H9 (cell line): ENCODE data around the gene MFRP. TPM values are rescaled to one million over a fixed set of nuclear protein-coding genes. Genes with fewer than 3 reads are reported as not detected.

ENCODE experiments used
- DNase-seq: peaks from one replicate; pipeline ENCODE4 v3.0.0-alpha.2; 2017
- H2AFZ ChIP-seq: one replicate; pipeline ENCODE4 v1.6.1; 2013; ENCODE audit warnings: mild to moderate bottlenecking, low read length, control low read depth, moderate library complexity
- H2AK5ac ChIP-seq: 2 replicates; pipeline ENCODE4 v1.6.1; 2013; ENCODE audit warnings: low read length, control low read depth, mixed read lengths; ENCODE audit not compliant: insufficient read length
- H2BK120ac ChIP-seq: one replicate; pipeline ENCODE4 v1.6.1; 2013; ENCODE audit warnings: low read depth, mild to moderate bottlenecking, low read length, control low read depth, inconsistent platforms; ENCODE audit not compliant: poor library complexity, severe bottlenecking
- H2BK12ac ChIP-seq: 2 replicates; pipeline ENCODE4 v1.6.1; 2013; ENCODE audit warnings: low read length, control low read depth, mixed read lengths, low read depth; ENCODE audit not compliant: insufficient read length
- H2BK15ac ChIP-seq: 2 replicates; pipeline ENCODE4 v1.6.1; 2013; ENCODE audit warnings: low read depth, low read length, control low read depth
- H2BK20ac ChIP-seq: one replicate; pipeline ENCODE4 v1.6.1; 2013; ENCODE audit warnings: low read depth, mild to moderate bottlenecking, low read length, control low read depth, inconsistent platforms; ENCODE audit not compliant: poor library complexity, severe bottlenecking
- H2BK5ac ChIP-seq: 2 replicates; pipeline ENCODE4 v1.6.1; 2013; ENCODE audit warnings: low read length, control low read depth, mixed read lengths; ENCODE audit not compliant: insufficient read length
- H3K14ac ChIP-seq: 2 replicates; pipeline ENCODE4 v1.6.1; 2013; ENCODE audit warnings: low read length, control low read depth; ENCODE audit not compliant: insufficient read depth
- H3K18ac ChIP-seq: 2 replicates; pipeline ENCODE4 v1.6.1; 2013; ENCODE audit warnings: low read depth, mild to moderate bottlenecking, mixed read lengths, low read length, control low read depth; ENCODE audit not compliant: insufficient read length
- H3K23ac ChIP-seq: 2 replicates; pipeline ENCODE4 v1.6.1; 2013; ENCODE audit warnings: low read length, control low read depth, mixed read lengths, low read depth; ENCODE audit not compliant: insufficient read length
- H3K23me2 ChIP-seq: 2 replicates; pipeline ENCODE4 v1.6.1; 2013; ENCODE audit warnings: low read depth, mild to moderate bottlenecking, mixed read lengths, low read length, control low read depth; ENCODE audit not compliant: insufficient read length, poor library complexity, severe bottlenecking
- H3K27ac ChIP-seq: 2 replicates; pipeline ENCODE4 v1.5.1; 2013; ENCODE audit warnings: low read length, control low read depth, mixed read lengths, low read depth; ENCODE audit not compliant: insufficient read length
- H3K27me3 ChIP-seq: 2 replicates; pipeline ENCODE4 v1.6.1; 2013; ENCODE audit warnings: low read length, control low read depth, inconsistent platforms; ENCODE audit not compliant: insufficient read depth
- H3K4ac ChIP-seq: 2 replicates; pipeline ENCODE4 v1.6.1; 2013; ENCODE audit warnings: low read depth, mild to moderate bottlenecking, control low read depth, inconsistent platforms, low read length, moderate library complexity
- H3K4me1 ChIP-seq: 2 replicates; pipeline ENCODE4 v1.6.1; 2013; ENCODE audit warnings: low read length, control low read depth, inconsistent platforms; ENCODE audit not compliant: insufficient read depth
- H3K4me2 ChIP-seq: 2 replicates; pipeline ENCODE4 v1.6.1; 2013; ENCODE audit warnings: low read length, control low read depth, mixed read lengths; ENCODE audit not compliant: insufficient read length, insufficient read depth
- H3K56ac ChIP-seq: 2 replicates; pipeline ENCODE4 v1.6.1; 2013; ENCODE audit warnings: low read depth, mild to moderate bottlenecking, mixed read lengths, low read length, control low read depth; ENCODE audit not compliant: insufficient read length
- H3K79me1 ChIP-seq: 2 replicates; pipeline ENCODE4 v1.6.1; 2013; ENCODE audit warnings: low read depth, mild to moderate bottlenecking, moderate library complexity, low read length, control low read depth, inconsistent platforms; ENCODE audit not compliant: insufficient read depth, poor library complexity, severe bottlenecking
- H3K79me2 ChIP-seq: 2 replicates; pipeline ENCODE4 v1.6.1; 2013; ENCODE audit warnings: low read length, control low read depth, inconsistent platforms; ENCODE audit not compliant: insufficient read depth
- H3K9ac ChIP-seq: 2 replicates; pipeline ENCODE4 v1.6.1; 2013; ENCODE audit warnings: low read length, control low read depth, mixed read lengths; ENCODE audit not compliant: insufficient read length; ENCODE audit errors: extremely low read depth
- H3K9me3 ChIP-seq: one replicate; pipeline ENCODE4 v1.6.1; 2013; ENCODE audit warnings: low read depth, low read length, inconsistent platforms; ENCODE audit not compliant: control insufficient read depth
- H3T11ph ChIP-seq: one replicate; pipeline ENCODE4 v1.6.1; 2013; ENCODE audit warnings: mild to moderate bottlenecking, low read length, control low read depth, inconsistent platforms
- H4K20me1 ChIP-seq: one replicate; pipeline ENCODE4 v1.6.1; 2013; ENCODE audit not compliant: control insufficient read depth, insufficient read length, insufficient read depth
- H4K5ac ChIP-seq: 2 replicates; pipeline ENCODE4 v1.6.1; 2013; ENCODE audit warnings: low read depth, mild to moderate bottlenecking, mixed read lengths, low read length, control low read depth; ENCODE audit not compliant: insufficient read length
- H4K8ac ChIP-seq: replicated peaks from 2 replicates; pipeline ENCODE4 v1.6.1; 2013; ENCODE audit warnings: low read length, control low read depth, mixed read lengths, low read depth; ENCODE audit not compliant: insufficient read length
- H4K91ac ChIP-seq: 2 replicates; pipeline ENCODE4 v1.6.1; 2013; ENCODE audit warnings: low read depth, mild to moderate bottlenecking, moderate library complexity, mixed read lengths, low read length, control low read depth; ENCODE audit not compliant: insufficient read length
- H3K27ac Mint-ChIP-seq, 3 experiments: 2 replicates in 2 of 3; 3 replicates in 1 of 3; pipeline ENCODE4 v1.8.0; 2020 to 2021; ENCODE audit warnings: mixed read lengths in 3 of 3, mild to moderate bottlenecking in 1 of 3, moderate library complexity in 1 of 3
- H3K27me3 Mint-ChIP-seq: 2 replicates; pipeline ENCODE4 v1.8.0; 2021; ENCODE audit warnings: low read depth, mild to moderate bottlenecking, moderate library complexity, mixed read lengths
- H3K36me3 Mint-ChIP-seq, 3 experiments: 2 replicates in 2 of 3; 3 replicates in 1 of 3; pipeline ENCODE4 v1.8.0; 2020 to 2021; ENCODE audit warnings: low read depth in 3 of 3, mixed read lengths in 3 of 3; ENCODE audit not compliant: insufficient read depth in 1 of 3
- H3K4me1 Mint-ChIP-seq, 2 experiments: 2 replicates each; pipeline ENCODE4 v1.8.0; 2020; ENCODE audit warnings: mixed read lengths in 2 of 2
- H3K4me3 Mint-ChIP-seq, 2 experiments: 2 replicates in 1 of 2; 3 replicates in 1 of 2; pipeline ENCODE4 v1.8.0; 2020 to 2021; ENCODE audit warnings: mild to moderate bottlenecking in 2 of 2, mixed read lengths in 2 of 2, moderate library complexity in 1 of 2
- H3K9me3 Mint-ChIP-seq, 2 experiments: 2 replicates in 1 of 2; 3 replicates in 1 of 2; pipeline ENCODE4 v1.8.0; 2020; ENCODE audit warnings: mild to moderate bottlenecking in 2 of 2, mixed read lengths in 2 of 2, moderate library complexity in 1 of 2
- CTCF ChIP-seq: fragments of 200-600 bp; sonication (generic); conservative IDR thresholded peaks from 3 replicates; pipeline ENCODE4 v1.8.0; 2021; ENCODE audit warnings: antibody characterized with exemption, mild to moderate bottlenecking
- WGBS: extraction: QIAGEN DNeasy Blood & Tissue Kit; methylation state at CpG from one replicate; pipeline ENCODE4 v1.1.7; 2013; ENCODE audit warnings: missing lambda C conversion rate, low lambda C conversion rate, mixed read lengths; ENCODE audit not compliant: insufficient read length; ENCODE audit errors: extremely low coverage; 5-methylcytosine and 5-hydroxymethylcytosine counted together
- total RNA-seq: library from RNA; stranded (reverse); gene quantifications from 2 replicates; pipeline ENCODE4 v1.2.1, GENCODE V29; 2021

Gene MFRP
- total RNA-seq, 1 experiment from 2014 or later: not detected

GRCh38 chr11:119338318-119338890, 8.1 kb downstream of the MFRP start:
- Mint-ChIP-seq H3K4me1 (peaks cover 46 to 70% of the 10 kb centered on the region in 2 experiments), H3K27ac (peak overlapping the region; percentile 58 to 94 (median 85); a peak in 5 of 7 replicates), H3K4me3 (peak overlapping the region; percentile 38 to 99), H3K36me3 (peaks cover 13 to 18% (median 15%) of the 10 kb centered on the region in 3 experiments), H3K27me3 (peaks cover 45% of the 10 kb centered on the region), H3K9me3 (no peaks in the 10 kb centered on the region; a peak in 1 of 5 replicates)
- H3K9me3 ChIP-seq: no peaks in the 10 kb centered on the region
- no peak overlapping the region for H2BK15ac ChIP-seq
- no peak overlapping the region for H3K4ac ChIP-seq
- peak; percentile 89 for DNase-seq
- no peak overlapping the region for H2BK120ac ChIP-seq
- no CpG with 5 or more reads among the region's 17 CpGs for WGBS
- H2BK12ac ChIP-seq: no peak overlapping the region
- H3K23me2 ChIP-seq: peaks cover 28% of the 10 kb centered on the region
- peaks cover 16% of the 10 kb centered on the region for H3K27me3 ChIP-seq
- no peaks in the 10 kb centered on the region for H4K20me1 ChIP-seq
- no peak overlapping the region for H2AFZ ChIP-seq
- H2BK20ac ChIP-seq: no peak overlapping the region
- no peak overlapping the region for H3K14ac ChIP-seq
- peak overlapping the region; percentile 33 for H3K18ac ChIP-seq
- H3K79me1 ChIP-seq: peaks cover 9% of the 10 kb centered on the region
- H3K4me2 ChIP-seq: peak overlapping the region; percentile 56
- no peaks in the 10 kb centered on the region; the same call in 1 of the 2 replicates for H3K4me1 ChIP-seq
- H4K91ac ChIP-seq: no peak overlapping the region
- H3K9ac ChIP-seq: no peak overlapping the region
- peaks cover 13% of the 10 kb centered on the region; the same call in 1 of the 2 replicates for H3K79me2 ChIP-seq
- peak; percentile 85 for TF ChIP-seq CTCF
- no peak overlapping the region for H4K8ac ChIP-seq
- H3K56ac ChIP-seq: no peak overlapping the region
- no peak overlapping the region for H2AK5ac ChIP-seq
- H3K23ac ChIP-seq: no peak overlapping the region
- no peak overlapping the region for H4K5ac ChIP-seq
- H3K27ac ChIP-seq: no peak overlapping the region
- H2BK5ac ChIP-seq: no peak overlapping the region
- H3T11ph ChIP-seq: no peak overlapping the region
